Esophagus (tissue), 2 donors: ENCODE measurements around the gene C17orf114. TPM values are rescaled to one million over a fixed set of nuclear protein-coding genes. Genes with fewer than 3 reads are reported as not detected.

Experiments
- H3K27ac ChIP-seq, 2 donors: one replicate each; pipeline ENCODE4 v1.5.1; 2013; ENCODE audit warnings: low read depth in 2 of 2, mild to moderate bottlenecking in 2 of 2, inconsistent platforms in 1 of 2, low read length in 1 of 2, moderate library complexity in 1 of 2
- H3K27me3 ChIP-seq, 2 donors: one replicate each; pipeline ENCODE4 v1.6.1; 2013; ENCODE audit warnings: low read length in 2 of 2, control low read depth in 1 of 2, mild to moderate bottlenecking in 1 of 2; ENCODE audit not compliant: insufficient read depth in 2 of 2, control insufficient read depth in 1 of 2
- H3K36me3 ChIP-seq, 2 donors: one replicate each; pipeline ENCODE4 v1.6.1; 2013; ENCODE audit warnings: low read length in 1 of 2; ENCODE audit not compliant: control insufficient read depth in 2 of 2, insufficient read depth in 2 of 2
- H3K4me1 ChIP-seq, 2 donors: one replicate each; pipeline ENCODE4 v1.6.1; 2013; ENCODE audit warnings: low read length in 1 of 2; ENCODE audit not compliant: control insufficient read depth in 2 of 2, insufficient read depth in 2 of 2
- H3K4me3 ChIP-seq, 2 donors: one replicate each; pipeline ENCODE4 v1.5.1; 2013; ENCODE audit warnings: low read length in 2 of 2, mild to moderate bottlenecking in 2 of 2, low read depth in 1 of 2, moderate library complexity in 1 of 2
- H3K9me3 ChIP-seq, 2 donors: one replicate each; pipeline ENCODE4 v1.6.1; 2013; ENCODE audit warnings: mild to moderate bottlenecking in 2 of 2, low read depth in 1 of 2, low read length in 1 of 2, moderate library complexity in 1 of 2; ENCODE audit not compliant: control insufficient read depth in 2 of 2, insufficient read depth in 1 of 2
- WGBS, 2 donors: extraction: QIAGEN DNeasy Blood & Tissue Kit; methylation state at CpG; one replicate each; pipeline ENCODE4 v1.1.7; 2013; 5-methylcytosine and 5-hydroxymethylcytosine counted together
- polyA plus RNA-seq, 2 donors: library from polyadenylated mRNA; stranded (reverse); fragments of 200-250 nt; gene quantifications; one replicate each; pipeline ENCODE4 v1.2.3, GENCODE V29; 2013
- donor health status: healthy with polysubstance abuse.
- donor health status: Bipolar disorder and iron deficiency.

C17orf114 gene

DNA sequence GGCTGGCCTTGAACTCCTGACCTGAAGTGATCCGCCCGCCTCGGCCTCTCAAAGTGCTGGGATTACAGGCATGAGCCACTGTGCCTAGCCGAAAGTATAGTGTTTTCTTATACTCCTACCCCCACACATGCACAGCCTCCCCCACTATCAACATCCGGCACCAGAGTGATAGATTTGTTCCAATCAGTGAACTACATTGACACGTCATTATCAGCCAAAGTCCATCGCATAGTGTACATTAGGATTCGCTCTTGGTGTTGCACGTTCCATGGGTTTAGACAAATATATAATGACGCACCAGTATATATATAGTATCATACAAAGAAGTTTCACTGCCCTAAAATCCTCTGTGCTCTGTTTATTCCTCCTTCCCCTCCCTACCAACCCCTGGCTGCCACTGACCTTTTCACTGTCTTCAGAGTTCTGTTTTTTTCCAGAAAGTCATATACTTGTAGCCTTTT is 42.3 kb downstream of the C17orf114 start:
- no peaks in the 10 kb centered on the region for H3K4me1 ChIP-seq
- H3K9me3 ChIP-seq: no peaks in the 10 kb centered on the region
- H3K36me3 ChIP-seq: no peaks in the 10 kb centered on the region
- peaks cover 0 to 4% of the 10 kb centered on the region in 2 donors for H3K27me3 ChIP-seq
- no peak overlapping the region for H3K27ac ChIP-seq
- WGBS, 2 donors: 74 to 82% methylated on average over 10 of the region's 10 CpGs
- H3K4me3 ChIP-seq: no peak overlapping the region

DNA sequence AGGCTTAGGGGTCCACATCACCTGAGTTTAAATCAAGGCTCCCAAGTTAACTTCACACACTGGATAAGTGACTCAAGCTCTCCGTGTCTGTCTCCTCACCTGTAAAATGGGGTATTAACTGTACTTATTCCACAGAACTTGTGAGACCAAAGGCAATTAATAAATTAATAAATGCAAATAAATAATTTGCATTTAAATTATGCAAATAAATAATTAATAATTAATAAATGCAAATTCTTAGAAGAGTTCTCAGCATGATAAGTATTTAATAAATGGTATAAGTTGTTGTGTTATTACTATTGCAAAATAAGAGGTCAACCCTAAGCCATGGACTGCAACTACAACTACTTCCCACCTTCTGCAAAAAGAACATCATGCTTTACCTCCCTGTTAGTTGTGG is 48.7 kb downstream of the C17orf114 start:
- H3K9me3 ChIP-seq: no peaks in the 10 kb centered on the region
- no peak overlapping the region for H3K4me3 ChIP-seq
- WGBS, 2 donors: 79 to 85% methylated on average over 1 of the region's 1 CpG
- H3K27me3 ChIP-seq: peaks cover 0 to 4% of the 10 kb centered on the region in 2 donors
- H3K36me3 ChIP-seq: no peaks in the 10 kb centered on the region
- H3K4me1 ChIP-seq: no peaks in the 10 kb centered on the region
- H3K27ac ChIP-seq: no peak overlapping the region

- H3K36me3 ChIP-seq: no peaks in the 10 kb centered on the region
- H3K27me3 ChIP-seq: peaks cover 0 to 4% of the 10 kb centered on the region in 2 donors
- no peak overlapping the region for H3K4me3 ChIP-seq
- no peak overlapping the region for H3K27ac ChIP-seq
- 66 to 70% methylated on average over 5 of the region's 5 CpGs for WGBS, 2 donors
- H3K4me1 ChIP-seq: no peaks in the 10 kb centered on the region
- no peaks in the 10 kb centered on the region for H3K9me3 ChIP-seq
Observed at GRCh38 chr17:4751932-4752331, 50.2 kb downstream of the C17orf114 start.

Other genes starting within 250 kb of the C17orf114 start
- 10 to 100 TPM; 32.6 to 44.8 TPM for gene MYBBP1A, start 246.9 kb downstream of the C17orf114 start, polyA plus RNA-seq
- gene GGT6, start 241.8 kb downstream of the C17orf114 start, polyA plus RNA-seq: 10 to 100 TPM; 49.5 to 72.3 TPM
- gene SMTNL2, start 217.8 kb downstream of the C17orf114 start, polyA plus RNA-seq: 1 to 10 TPM in 1 of 2 donors, under 1 TPM in 1; 0.53 to 1.4 TPM
- under 1 TPM; 0.04 to 0.22 TPM for gene ALOX15, start 160.7 kb downstream of the C17orf114 start, polyA plus RNA-seq
- 10 to 100 TPM; 19.2 to 29.8 TPM for gene PELP1, start 98.2 kb downstream of the C17orf114 start, polyA plus RNA-seq
- 10 to 100 TPM; 10.6 TPM for gene ARRB2, start 91.7 kb downstream of the C17orf114 start, polyA plus RNA-seq
- gene MED11, start 70.9 kb downstream of the C17orf114 start, polyA plus RNA-seq: 10 to 100 TPM; 29.8 to 31.1 TPM
- gene ZMYND15, start 62.5 kb downstream of the C17orf114 start, polyA plus RNA-seq: under 1 TPM; 0.82 to 0.96 TPM
- gene CXCL16, start 62.4 kb downstream of the C17orf114 start, polyA plus RNA-seq: 10 to 100 TPM; 10.9 to 20.3 TPM
- gene TM4SF5, start 30.4 kb downstream of the C17orf114 start, polyA plus RNA-seq: under 1 TPM in 1 of 2 donors, not detected in 1; 0.07 TPM
- 1 to 10 TPM; 1.3 to 1.5 TPM for gene VMO1, start 16.0 kb downstream of the C17orf114 start, polyA plus RNA-seq
- under 1 TPM in 1 of 2 donors, not detected in 1; 0.38 TPM for gene GLTPD2, start 13.4 kb downstream of the C17orf114 start, polyA plus RNA-seq
- 100 to 1,000 TPM; 110 to 248 TPM for gene PSMB6, start 6.2 kb downstream of the C17orf114 start, polyA plus RNA-seq
- 10 to 100 TPM; 66.9 to 67.4 TPM for gene PLD2, start 4.8 kb upstream of the C17orf114 start, polyA plus RNA-seq
- gene MINK1, start 31.0 kb upstream of the C17orf114 start, polyA plus RNA-seq: 100 to 1,000 TPM in 1 of 2 donors, 10 to 100 TPM in 1; 86.1 to 161 TPM
- under 1 TPM; 0.58 to 0.71 TPM for gene C17orf107, start 97.2 kb upstream of the C17orf114 start, polyA plus RNA-seq
- under 1 TPM; 0.16 to 0.47 TPM for gene CHRNE, start 100.8 kb upstream of the C17orf114 start, polyA plus RNA-seq
- under 1 TPM; 0.02 to 0.12 TPM for gene GP1BA, start 129.9 kb upstream of the C17orf114 start, polyA plus RNA-seq
- gene SLC25A11, start 137.7 kb upstream of the C17orf114 start, polyA plus RNA-seq: 10 to 100 TPM; 18.3 to 43.4 TPM
- gene RNF167, start 137.9 kb upstream of the C17orf114 start, polyA plus RNA-seq: 100 to 1,000 TPM in 1 of 2 donors, 10 to 100 TPM in 1; 79.5 to 149 TPM
- 100 to 1,000 TPM; 371 to 761 TPM for gene PFN1, start 146.2 kb upstream of the C17orf114 start, polyA plus RNA-seq
- gene ENO3, start 148.8 kb upstream of the C17orf114 start, polyA plus RNA-seq: 10 to 100 TPM in 1 of 2 donors, 1 to 10 TPM in 1; 1.7 to 10.8 TPM
- gene SPAG7, start 165.5 kb upstream of the C17orf114 start, polyA plus RNA-seq: 10 to 100 TPM; 48.9 to 56.4 TPM
- 10 to 100 TPM; 26.3 to 50.8 TPM for gene CAMTA2, start 185.3 kb upstream of the C17orf114 start, polyA plus RNA-seq
- gene INCA1, start 195.2 kb upstream of the C17orf114 start, polyA plus RNA-seq: 1 to 10 TPM in 1 of 2 donors, under 1 TPM in 1; 0.67 to 1.2 TPM
- 10 to 100 TPM; 64.7 to 71.6 TPM for gene KIF1C, start 195.6 kb upstream of the C17orf114 start, polyA plus RNA-seq
- gene SLC52A1, start 233.1 kb upstream of the C17orf114 start, polyA plus RNA-seq: 1 to 10 TPM in 1 of 2 donors, under 1 TPM in 1; 0.92 to 3.1 TPM